ENCODE data around the gene NANOS2.

NANOS2 gene

GRCh38 chr19:45864629-45865082, 49.9 kb downstream of the NANOS2 start:
- H3K27me3 ChIP-seq (ENCODE audit: control insufficient read depth in 2 of 2, insufficient read depth in 2 of 2, low read length in 2 of 2), result no peaks in the 10 kb centered on the region
- peaks cover 0 to under 1% of the 10 kb centered on the region in 2 donors for H3K36me3 ChIP-seq (ENCODE audit: control insufficient read depth in 2 of 2, insufficient read depth in 2 of 2, low read length in 2 of 2)
- peak overlapping the region; percentile 80 to 82 for H3K4me3 ChIP-seq (ENCODE audit: low read length in 2 of 2)
- H3K9ac ChIP-seq (ENCODE audit: low read depth in 1 of 2, low read length in 2 of 2), result peak overlapping the region; percentile 75 to 86
- peak overlapping the region; percentile 82 to 89 for H3K27ac ChIP-seq (ENCODE audit: low read depth in 2 of 2, low read length in 2 of 2)
- no peaks in the 10 kb centered on the region for H3K9me3 ChIP-seq (ENCODE audit: control insufficient read depth in 2 of 2, low read length in 2 of 2)
- peaks cover 15 to 20% of the 10 kb centered on the region in 2 donors for H3K4me1 ChIP-seq (ENCODE audit: control insufficient read depth in 2 of 2, insufficient read depth in 2 of 2, low read length in 2 of 2)

DNA sequence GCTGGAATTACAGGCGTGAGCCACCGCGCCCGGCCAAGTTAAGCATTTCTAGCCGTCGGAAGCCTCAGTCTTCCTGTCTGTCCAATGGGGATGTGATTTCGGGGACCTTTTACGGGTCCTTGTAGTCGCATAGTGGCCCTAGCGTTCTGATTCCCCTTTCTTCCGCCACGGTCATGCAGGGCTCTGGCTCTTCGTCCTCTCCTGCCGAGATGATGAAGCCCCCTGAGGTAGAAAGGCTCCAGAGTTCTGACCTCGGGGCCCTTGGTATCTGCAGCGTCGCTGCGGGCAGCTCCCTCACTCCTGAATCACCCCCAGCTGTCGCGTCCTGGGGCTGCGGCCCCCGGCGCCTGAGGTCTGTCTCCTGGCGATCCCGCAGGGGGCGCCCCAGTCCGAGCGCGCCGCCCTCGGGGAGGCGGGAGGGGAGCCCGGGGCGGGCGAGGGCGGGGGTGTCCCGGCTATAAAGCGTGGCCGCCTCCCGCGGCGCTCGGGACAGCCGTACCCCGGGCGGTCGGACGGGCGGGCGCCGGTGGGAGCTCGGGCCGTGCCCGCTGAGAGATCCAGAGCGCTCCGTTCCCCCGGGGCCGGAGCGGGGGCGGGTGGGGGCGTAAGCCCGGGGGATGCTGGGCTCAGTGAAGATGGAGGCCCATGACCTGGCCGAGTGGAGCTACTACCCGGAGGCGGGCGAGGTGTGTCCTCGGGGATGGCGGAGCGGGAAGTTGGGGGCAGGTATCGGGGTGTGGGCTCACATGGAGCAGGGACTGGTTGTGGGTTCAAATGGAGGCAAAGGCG, 50.5 kb downstream of the NANOS2 start, which contains the start of gene FOXA3:
FOXA3 (plus strand) TSS at position 487 of the 789 bp plus-strand sequence; CDS start at position 618, 131 bp downstream.
- Histone ChIP-seq H3K36me3 (ENCODE audit: control insufficient read depth in 2 of 2, insufficient read depth in 2 of 2, low read length in 2 of 2) (peaks cover 0 to 6% of the 10 kb centered on the region in 2 donors), H3K9ac (ENCODE audit: low read depth in 1 of 2, low read length in 2 of 2) (peak within 1 kb of the TSS; percentile 75 to 86), H3K9me3 (ENCODE audit: control insufficient read depth in 2 of 2, low read length in 2 of 2) (no peaks in the 10 kb centered on the region), H3K27ac (ENCODE audit: low read depth in 2 of 2, low read length in 2 of 2) (peak within 1 kb of the TSS; percentile 89 to 96), H3K4me1 (ENCODE audit: control insufficient read depth in 2 of 2, insufficient read depth in 2 of 2, low read length in 2 of 2) (peaks cover 15 to 20% of the 10 kb centered on the region in 2 donors), H3K27me3 (ENCODE audit: control insufficient read depth in 2 of 2, insufficient read depth in 2 of 2, low read length in 2 of 2) (no peaks in the 10 kb centered on the region), H3K4me3 (ENCODE audit: low read length in 2 of 2) (peak within 1 kb of the TSS; percentile 80 to 82)

DNA sequence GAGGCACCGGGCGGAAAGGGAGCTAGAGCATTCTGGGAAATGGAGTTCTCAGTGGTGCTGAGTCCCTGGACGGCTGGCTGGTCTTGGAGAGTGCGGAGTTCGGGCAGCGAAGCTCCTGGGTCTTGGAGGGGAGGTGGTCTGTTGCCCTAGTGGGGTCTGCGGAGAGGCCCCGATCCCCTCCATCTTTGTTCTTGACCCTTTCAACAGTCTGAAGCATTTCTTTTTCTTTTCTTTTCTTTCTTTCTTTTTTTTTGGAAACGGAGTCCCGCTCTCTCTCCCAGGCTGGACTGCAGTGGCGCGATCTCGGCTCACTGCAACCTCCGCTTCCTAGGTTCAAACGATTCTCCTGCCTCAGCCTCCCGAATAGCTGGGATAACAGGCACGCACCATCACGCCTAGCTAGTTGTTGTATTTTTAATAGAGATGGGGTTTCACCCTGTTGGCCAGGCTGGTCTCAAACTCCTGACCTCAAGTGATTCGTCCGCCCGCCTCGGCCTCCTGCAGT, 51.2 kb downstream of the NANOS2 start:
- peaks cover 15 to 20% of the 10 kb centered on the region in 2 donors for H3K4me1 ChIP-seq (ENCODE audit: control insufficient read depth in 2 of 2, insufficient read depth in 2 of 2, low read length in 2 of 2)
- H3K27ac ChIP-seq (ENCODE audit: low read depth in 2 of 2, low read length in 2 of 2), result peak overlapping the region; percentile 68 to 96
- H3K36me3 ChIP-seq (ENCODE audit: control insufficient read depth in 2 of 2, insufficient read depth in 2 of 2, low read length in 2 of 2), result peaks cover 0 to 6% of the 10 kb centered on the region in 2 donors
- no peaks in the 10 kb centered on the region for H3K27me3 ChIP-seq (ENCODE audit: control insufficient read depth in 2 of 2, insufficient read depth in 2 of 2, low read length in 2 of 2)
- no peaks in the 10 kb centered on the region for H3K9me3 ChIP-seq (ENCODE audit: control insufficient read depth in 2 of 2, low read length in 2 of 2)
- H3K4me3 ChIP-seq (ENCODE audit: low read length in 2 of 2), result peak overlapping the region; percentile 80 to 82
- H3K9ac ChIP-seq (ENCODE audit: low read depth in 1 of 2, low read length in 2 of 2), result peak overlapping the region; percentile 70 to 86
